ENCODE measurements around the gene RIPPLY1. TPM values are rescaled to one million over a fixed set of nuclear protein-coding genes. Genes with fewer than 3 reads are reported as not detected.

Gene RIPPLY1
- total RNA-seq, 2 experiments from 2014 or later = not detected

- Mint-ChIP-seq H3K4me1 (ENCODE audit: low read depth) (no peaks in the 10 kb centered on the region), H3K4me3 (no peak overlapping the region), H3K27ac (no peak overlapping the region), H3K9me3 (no peaks in the 10 kb centered on the region), H3K36me3 (ENCODE audit: low read depth) (peaks cover 2% of the 10 kb centered on the region), H3K27me3 (no peaks in the 10 kb centered on the region)
- TF ChIP-seq, protein P1, sequence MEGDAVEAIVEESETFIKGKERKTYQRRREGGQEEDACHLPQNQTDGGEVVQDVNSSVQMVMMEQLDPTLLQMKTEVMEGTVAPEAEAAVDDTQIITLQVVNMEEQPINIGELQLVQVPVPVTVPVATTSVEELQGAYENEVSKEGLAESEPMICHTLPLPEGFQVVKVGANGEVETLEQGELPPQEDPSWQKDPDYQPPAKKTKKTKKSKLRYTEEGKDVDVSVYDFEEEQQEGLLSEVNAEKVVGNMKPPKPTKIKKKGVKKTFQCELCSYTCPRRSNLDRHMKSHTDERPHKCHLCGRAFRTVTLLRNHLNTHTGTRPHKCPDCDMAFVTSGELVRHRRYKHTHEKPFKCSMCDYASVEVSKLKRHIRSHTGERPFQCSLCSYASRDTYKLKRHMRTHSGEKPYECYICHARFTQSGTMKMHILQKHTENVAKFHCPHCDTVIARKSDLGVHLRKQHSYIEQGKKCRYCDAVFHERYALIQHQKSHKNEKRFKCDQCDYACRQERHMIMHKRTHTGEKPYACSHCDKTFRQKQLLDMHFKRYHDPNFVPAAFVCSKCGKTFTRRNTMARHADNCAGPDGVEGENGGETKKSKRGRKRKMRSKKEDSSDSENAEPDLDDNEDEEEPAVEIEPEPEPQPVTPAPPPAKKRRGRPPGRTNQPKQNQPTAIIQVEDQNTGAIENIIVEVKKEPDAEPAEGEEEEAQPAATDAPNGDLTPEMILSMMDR (IDR thresholded peaks at IDR 0.05) = no peak
- ATAC-seq (no peak), DNase-seq (no peak)
- intact Hi-C loops (cut with micrococcal nuclease) = loop anchor here (5.0 kb wide), 1 partner anchor 53 kb away; no protein-coding TSS in a partner anchor
- CTCF ChIA-PET = no interaction called here
- POLR2A ChIA-PET = no interaction called here
Observed at GRCh38 chrX:106950381-106950780, 47.2 kb upstream of the RIPPLY1 start.

- POLR2A ChIA-PET = no interaction called here
- CTCF ChIA-PET = no interaction called here
- TF ChIP-seq, protein P1 (IDR thresholded peaks at IDR 0.05) = no peak
- DNase-seq (no peak), ATAC-seq (no peak)
- Mint-ChIP-seq H3K27ac (no peak overlapping the region), H3K4me1 (ENCODE audit: low read depth) (no peaks in the 10 kb centered on the region), H3K4me3 (no peak overlapping the region), H3K9me3 (no peaks in the 10 kb centered on the region), H3K36me3 (ENCODE audit: low read depth) (peaks cover 2% of the 10 kb centered on the region), H3K27me3 (no peaks in the 10 kb centered on the region)
- intact Hi-C loops (cut with micrococcal nuclease) = no loop called here
Observed at GRCh38 chrX:106949366-106949765, 46.2 kb upstream of the RIPPLY1 start.

DNA sequence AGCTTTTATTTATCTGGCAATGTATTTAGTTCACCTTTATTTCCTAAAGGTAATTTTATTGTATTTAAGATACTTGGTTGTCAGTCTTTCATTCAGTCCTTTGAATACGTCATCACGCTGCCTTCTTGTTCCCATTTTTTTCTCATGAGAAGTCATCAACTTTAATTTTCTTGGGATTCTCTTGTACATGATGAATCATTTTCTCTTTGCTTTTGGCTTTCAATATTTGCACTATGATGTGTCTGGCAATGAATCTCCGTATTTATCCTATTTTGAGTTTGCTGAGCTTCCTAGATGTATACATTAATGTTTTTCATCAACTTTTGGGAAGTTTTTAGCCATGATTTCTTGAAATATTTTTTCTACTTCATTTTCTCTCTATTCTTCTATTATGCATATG is 45.5 kb upstream of the RIPPLY1 start:
- POLR2A ChIA-PET = no interaction called here
- no peak overlapping the region for H3K4me3 Mint-ChIP-seq
- ATAC-seq (no peak), DNase-seq (no peak)
- TF ChIP-seq, protein P1 (IDR thresholded peaks at IDR 0.05) = no peak
- no peaks in the 10 kb centered on the region for H3K9me3 Mint-ChIP-seq
- peaks cover 2% of the 10 kb centered on the region for H3K36me3 Mint-ChIP-seq (ENCODE audit: low read depth)
- H3K27me3 Mint-ChIP-seq = no peaks in the 10 kb centered on the region
- H3K4me1 Mint-ChIP-seq (ENCODE audit: low read depth) = no peaks in the 10 kb centered on the region
- H3K27ac Mint-ChIP-seq = no peak overlapping the region
- intact Hi-C loops (cut with micrococcal nuclease) = no loop called here
- CTCF ChIA-PET = no interaction called here

DNA sequence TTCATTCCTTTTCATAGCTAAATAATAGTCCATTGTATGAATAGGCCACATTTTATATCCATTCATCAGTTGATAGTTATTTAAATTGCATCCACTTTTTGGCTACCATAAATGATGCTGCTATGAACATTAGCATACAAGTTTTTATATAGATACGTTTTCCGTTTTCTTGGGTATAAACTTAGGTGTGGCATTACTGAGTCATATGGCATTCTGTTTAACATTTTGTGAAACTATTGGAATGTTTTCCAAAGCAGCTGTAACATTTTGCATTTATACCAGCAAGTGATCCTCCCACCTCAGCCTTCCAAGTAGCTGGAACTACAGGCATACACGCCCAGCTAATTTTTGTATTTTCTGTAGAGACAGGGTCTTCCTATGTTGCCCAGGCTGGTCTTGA is 43.3 kb upstream of the RIPPLY1 start:
- ChIA-PET POLR2A (no interaction called here), CTCF (no interaction called here)
- no peak overlapping the region for H3K27ac Mint-ChIP-seq
- no peaks in the 10 kb centered on the region for H3K9me3 Mint-ChIP-seq
- TF ChIP-seq, protein P1 (IDR thresholded peaks at IDR 0.05) = no peak
- DNase-seq = no peak
- H3K27me3 Mint-ChIP-seq = no peaks in the 10 kb centered on the region
- peaks cover 6% of the 10 kb centered on the region for H3K36me3 Mint-ChIP-seq (ENCODE audit: low read depth)
- intact Hi-C loops (cut with micrococcal nuclease) = no loop called here
- ATAC-seq = no peak
- H3K4me1 Mint-ChIP-seq (ENCODE audit: low read depth) = no peaks in the 10 kb centered on the region
- no peak overlapping the region for H3K4me3 Mint-ChIP-seq

DNA sequence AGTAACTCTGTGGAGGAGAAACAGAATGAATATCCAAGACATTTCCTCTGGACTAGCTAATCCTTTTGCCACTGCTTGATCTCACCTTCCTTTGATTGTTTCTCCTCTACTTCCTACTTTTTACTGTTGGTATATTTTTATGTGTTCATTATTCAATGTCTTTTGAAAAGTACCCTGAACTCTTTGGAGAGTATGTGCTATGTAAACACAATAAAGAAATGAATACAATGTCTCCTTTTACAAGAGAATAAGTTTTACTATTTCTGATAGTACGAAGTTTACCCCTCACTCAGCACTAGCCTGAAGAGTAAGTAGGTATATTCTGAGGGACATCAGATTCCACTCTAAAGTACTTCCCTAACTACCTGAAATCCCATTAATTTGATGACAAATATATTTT is 36.9 kb upstream of the RIPPLY1 start:
- peaks cover 4% of the 10 kb centered on the region for H3K36me3 Mint-ChIP-seq (ENCODE audit: low read depth)
- H3K9me3 Mint-ChIP-seq = no peaks in the 10 kb centered on the region
- DNase-seq = no peak
- ChIA-PET POLR2A (no interaction called here), CTCF (no interaction called here)
- no peaks in the 10 kb centered on the region for H3K27me3 Mint-ChIP-seq
- H3K27ac Mint-ChIP-seq = no peak overlapping the region
- TF ChIP-seq, protein P1 (IDR thresholded peaks at IDR 0.05) = no peak
- intact Hi-C loops (cut with micrococcal nuclease) = no loop called here
- H3K4me1 Mint-ChIP-seq (ENCODE audit: low read depth) = no peaks in the 10 kb centered on the region
- H3K4me3 Mint-ChIP-seq = no peak overlapping the region
- ATAC-seq = no peak

Measured in activated CD8-positive, alpha-beta T cell treated with anti-CD3 and anti-CD28 coated beads for 36 hours (primary cell).